Suprapubic skin (tissue), 4 donors: ENCODE data around the gene TRIM46.

Experiments
- POLR2A ChIP-seq, 2 donors: fragments of 450-650 bp; IDR thresholded peaks; one replicate each; pipeline ENCODE4 v1.6.1; 2017; ENCODE audit warnings: antibody characterized with exemption in 2 of 2, mild to moderate bottlenecking in 2 of 2, moderate library complexity in 2 of 2
- POLR2AphosphoS5 ChIP-seq, 3 donors: sonication (generic); formaldehyde crosslinking; IDR thresholded peaks; one replicate each; pipeline ENCODE4 v1.6.1; 2017; ENCODE audit warnings: antibody characterized with exemption in 3 of 3
- TF ChIP-seq, protein P1 (sequence below), 2 donors: fragments of 200-600 bp in 1 of 2; fragments of 450-650 bp in 1 of 2; sonication (generic) in 1 of 2; IDR thresholded peaks; one replicate each; pipeline ENCODE4 v1.5.1; 2016 to 2019; ENCODE audit warnings: antibody characterized with exemption in 2 of 2, mild to moderate bottlenecking in 1 of 2, moderate library complexity in 1 of 2

DNA sequence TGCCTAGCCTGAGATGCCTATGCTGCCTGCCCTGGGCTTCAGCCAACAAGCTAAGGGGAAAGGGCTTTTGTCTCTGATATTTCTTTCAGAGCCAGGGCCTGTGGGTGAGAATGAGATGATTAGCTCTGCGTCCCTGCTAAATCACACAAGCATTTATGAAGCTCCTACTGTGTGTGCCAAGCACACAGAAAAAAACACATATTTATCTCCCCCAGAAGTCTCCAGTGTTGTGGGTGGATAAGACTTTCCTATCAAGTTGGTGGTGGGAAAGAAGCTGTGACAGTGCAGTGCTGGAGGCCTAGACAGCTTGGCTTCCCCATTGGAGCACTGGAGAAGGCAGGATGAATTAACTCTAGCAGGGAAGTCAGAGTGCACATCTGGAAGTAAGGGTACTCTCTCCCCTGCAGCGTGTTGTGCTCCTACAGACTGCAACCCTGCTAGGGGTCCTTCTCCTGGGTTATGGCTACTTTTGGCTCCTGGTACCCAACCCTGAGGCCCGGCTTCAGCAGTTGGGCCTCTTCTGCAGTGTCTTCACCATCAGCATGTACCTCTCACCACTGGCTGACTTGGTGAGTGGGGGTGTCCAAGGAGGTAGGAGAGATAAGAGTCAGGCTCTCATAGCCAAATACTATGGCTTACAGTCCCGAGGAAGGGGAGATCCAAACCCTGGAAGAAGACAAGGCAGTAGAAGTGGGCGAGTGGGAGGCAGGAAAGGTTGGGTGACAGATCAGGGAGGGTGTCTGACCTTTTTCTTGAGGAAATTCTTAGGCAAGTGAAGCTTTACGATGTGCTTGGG is 36.3 kb upstream of the TRIM46 start:
- TF ChIP-seq, protein P1, sequence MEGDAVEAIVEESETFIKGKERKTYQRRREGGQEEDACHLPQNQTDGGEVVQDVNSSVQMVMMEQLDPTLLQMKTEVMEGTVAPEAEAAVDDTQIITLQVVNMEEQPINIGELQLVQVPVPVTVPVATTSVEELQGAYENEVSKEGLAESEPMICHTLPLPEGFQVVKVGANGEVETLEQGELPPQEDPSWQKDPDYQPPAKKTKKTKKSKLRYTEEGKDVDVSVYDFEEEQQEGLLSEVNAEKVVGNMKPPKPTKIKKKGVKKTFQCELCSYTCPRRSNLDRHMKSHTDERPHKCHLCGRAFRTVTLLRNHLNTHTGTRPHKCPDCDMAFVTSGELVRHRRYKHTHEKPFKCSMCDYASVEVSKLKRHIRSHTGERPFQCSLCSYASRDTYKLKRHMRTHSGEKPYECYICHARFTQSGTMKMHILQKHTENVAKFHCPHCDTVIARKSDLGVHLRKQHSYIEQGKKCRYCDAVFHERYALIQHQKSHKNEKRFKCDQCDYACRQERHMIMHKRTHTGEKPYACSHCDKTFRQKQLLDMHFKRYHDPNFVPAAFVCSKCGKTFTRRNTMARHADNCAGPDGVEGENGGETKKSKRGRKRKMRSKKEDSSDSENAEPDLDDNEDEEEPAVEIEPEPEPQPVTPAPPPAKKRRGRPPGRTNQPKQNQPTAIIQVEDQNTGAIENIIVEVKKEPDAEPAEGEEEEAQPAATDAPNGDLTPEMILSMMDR (IDR thresholded peaks at IDR 0.05): no peak
- TF ChIP-seq POLR2A (IDR thresholded peaks at IDR 0.05): no peak
- no peak for TF ChIP-seq POLR2AphosphoS5 (IDR thresholded peaks at IDR 0.05)
